ENCODE data around the gene TESMIN. TPM values are rescaled to one million over a fixed set of nuclear protein-coding genes. Genes with fewer than 3 reads are reported as not detected.

The TESMIN gene
- total RNA-seq, 1 donor from 2014 or later, result 1.1 TPM

DNA sequence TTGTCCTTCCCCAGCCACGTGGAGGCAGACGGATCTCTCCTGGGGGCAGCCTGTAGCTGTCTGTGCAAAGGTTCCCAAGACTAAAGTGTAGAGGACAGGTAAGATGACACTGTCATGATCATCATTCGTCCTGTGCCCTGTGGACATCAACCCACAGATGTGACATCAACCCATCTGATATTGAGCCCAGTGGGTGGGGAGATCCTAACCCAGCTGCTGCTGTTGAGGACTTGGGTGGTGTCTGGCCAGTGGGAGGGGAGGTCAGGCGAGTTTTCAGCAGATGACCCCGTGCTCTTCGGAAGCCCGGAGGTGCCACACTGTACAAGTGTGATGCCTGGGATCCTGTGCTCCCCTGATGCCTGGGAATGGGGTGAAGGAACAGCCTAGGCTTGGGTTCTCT, 68.2 kb downstream of the TESMIN start:
- no peak for DNase-seq

DNA sequence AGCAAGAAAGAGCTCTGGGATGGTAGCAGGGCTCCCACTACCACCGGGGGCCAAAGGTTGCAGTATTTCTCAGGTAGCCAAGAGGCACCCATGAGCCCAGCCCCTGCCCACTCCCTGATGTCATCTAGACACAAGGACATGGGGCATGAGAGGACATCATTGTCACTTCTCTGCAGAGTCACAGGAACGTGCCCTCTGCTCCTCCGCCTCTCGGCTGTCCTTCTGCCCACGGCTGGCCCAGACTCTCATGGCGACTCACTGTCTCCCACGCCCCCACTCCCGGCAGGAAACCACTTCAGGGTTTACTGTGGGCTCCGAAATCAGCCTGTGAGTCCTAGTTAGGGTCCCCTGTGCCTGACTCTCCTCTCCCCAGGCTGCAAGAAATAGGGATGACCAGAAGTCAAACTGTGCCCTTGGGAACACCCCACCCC, 68.8 kb downstream of the TESMIN start:
- DNase-seq, result no peak

DNA sequence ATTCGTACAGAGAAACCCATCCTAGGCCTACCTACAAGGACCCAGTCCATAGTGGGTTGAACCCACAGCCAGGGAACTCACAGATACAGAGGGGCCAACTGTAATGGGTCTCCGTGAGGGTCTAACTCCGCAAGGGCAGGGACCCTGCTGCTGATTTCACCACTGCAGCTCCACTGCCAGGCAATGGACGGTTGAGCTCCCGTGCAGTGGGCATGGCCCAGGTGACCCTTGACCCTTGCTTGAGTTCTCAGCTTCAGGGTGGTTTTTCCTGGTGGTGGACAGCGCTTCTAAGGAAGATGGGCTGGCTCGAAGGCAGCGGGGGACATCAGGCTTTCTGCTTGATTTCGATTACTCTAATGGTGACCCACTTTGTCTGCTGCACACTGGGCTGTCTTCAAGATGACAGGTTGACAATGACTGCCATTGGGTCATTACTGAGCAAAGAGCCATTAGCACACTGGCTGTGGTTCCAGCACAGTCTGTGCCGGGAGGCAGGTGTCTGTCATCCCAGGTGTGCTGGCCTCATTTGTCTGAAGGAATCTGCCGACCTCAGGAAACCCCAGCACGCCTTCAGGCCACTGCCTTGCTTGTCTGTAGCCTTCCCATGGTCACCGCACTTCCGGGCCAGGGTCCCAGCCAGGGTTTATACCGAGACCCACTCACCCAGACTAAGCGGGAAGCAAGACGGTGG, 70.6 kb downstream of the TESMIN start:
- DNase-seq, result no peak

DNA sequence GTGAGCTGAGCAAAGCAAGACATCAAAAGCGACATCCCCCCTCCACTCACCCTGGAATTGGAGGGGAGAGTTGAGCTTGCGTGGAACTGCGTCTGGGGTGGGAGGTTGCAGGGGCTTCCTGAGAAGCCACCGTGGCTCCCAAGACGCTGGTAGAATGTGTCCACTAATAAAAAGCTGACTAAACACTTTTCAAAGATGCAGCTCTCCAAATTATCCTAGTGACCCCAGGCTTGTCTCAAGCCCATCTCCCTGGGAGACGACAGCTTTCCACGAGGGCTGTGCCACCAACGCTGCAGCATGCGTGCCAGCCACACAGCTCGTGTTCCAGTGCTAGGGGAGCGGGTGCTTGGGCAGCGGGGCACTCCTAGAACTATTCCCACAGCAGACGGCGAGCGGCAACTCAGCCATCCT, 73.3 kb downstream of the TESMIN start:
- no peak for DNase-seq

GRCh38 chr11:68677432-68677831, 73.9 kb downstream of the TESMIN start:
- no peak for DNase-seq

- no peak for DNase-seq
These were observed 76.9 kb downstream of the TESMIN start for GRCh38 chr11:68674461-68674860.

- DNase-seq, result no peak
These were observed 77.3 kb downstream of the TESMIN start for GRCh38 chr11:68673991-68674390.

- no peak for DNase-seq
These were observed 77.9 kb downstream of the TESMIN start for GRCh38 chr11:68673306-68673945.

GRCh38 chr11:68670208-68670992, 80.9 kb downstream of the TESMIN start:
- DNase-seq, result no peak

DNA sequence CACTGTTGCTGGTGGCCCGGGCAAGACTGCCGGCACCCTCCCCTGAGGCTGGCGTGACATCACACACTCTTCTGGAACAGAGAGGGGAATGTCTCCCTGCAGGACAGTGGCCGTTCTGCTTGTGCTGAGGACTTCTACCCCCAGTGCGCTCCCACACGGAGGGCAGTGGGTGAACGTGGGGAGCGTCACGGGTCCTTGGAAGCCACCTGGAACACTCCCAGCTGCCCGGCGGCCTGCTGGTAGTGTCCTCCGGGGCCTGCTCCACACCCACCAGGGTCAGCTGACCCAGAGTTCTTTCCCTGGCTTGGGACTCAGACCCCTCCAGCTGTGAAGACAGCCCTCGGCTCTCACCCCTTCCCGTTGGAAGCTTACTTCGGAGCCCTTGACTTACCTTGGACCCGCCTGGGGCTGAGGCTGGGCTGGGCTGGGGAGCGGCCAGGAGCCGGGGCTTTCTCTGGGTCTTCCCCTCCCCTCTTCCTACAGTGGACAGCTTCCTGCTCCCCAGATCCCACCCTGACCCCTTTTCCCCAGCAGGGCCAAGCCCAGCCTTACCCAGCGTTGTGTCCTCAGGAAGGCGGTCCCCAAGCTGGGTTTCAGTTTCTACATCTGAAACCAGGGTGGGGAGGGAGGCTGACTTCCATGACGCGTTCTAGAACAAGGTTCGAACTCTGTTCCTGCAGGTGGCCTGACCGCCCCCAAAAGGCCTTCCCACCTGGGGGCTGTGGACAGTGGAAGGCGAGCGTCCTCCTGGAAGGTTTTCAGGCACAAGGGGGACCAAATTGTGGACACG, 81.8 kb downstream of the TESMIN start:
- no peak for DNase-seq

DNA sequence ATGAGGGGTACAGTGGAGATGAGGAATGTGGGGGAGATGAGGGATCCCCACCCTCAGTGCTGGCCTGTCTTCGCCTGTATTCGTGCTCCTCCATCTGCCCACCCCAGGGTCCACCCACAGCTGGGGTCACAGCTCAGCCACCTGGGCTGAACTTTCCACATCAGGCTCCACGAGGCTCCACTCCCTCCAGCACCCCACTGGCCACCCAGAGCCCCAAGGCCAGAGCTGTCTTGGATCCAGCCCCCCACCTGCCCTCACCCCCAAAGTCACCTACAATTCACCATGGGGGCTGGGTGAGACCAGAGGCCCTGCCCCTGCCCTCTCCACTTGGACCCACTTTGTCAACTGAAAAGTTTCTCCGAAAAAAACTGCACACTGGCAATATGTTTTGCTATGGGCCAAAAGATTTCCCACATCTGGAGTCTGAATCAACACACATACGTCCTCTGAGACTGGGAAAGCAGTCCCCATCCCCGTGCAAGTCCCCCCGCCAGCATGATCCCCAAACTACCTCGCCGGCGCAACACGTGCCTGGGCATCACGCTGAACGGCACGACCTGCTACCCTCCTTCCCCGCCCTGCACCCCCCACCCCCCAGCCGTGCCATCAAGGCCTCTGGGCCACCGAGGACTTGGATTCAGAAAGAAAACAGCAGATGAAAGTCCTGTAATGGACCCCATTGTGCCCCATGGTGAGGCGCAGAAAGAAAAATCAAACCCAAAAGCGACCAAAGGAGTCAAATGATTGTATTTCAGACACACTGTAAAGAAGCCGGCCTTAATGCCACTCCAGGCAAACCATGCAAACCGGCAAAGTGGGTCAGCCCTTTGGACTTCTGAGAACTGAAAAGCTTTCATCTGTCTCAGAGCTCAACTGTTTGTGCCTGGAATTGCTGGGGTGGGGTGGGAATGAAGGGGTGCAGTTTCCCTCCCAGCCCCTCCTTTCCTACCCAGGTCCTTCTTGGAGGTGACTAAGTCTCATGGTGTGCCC, 83.5 kb downstream of the TESMIN start:
- no peak for DNase-seq

DNA sequence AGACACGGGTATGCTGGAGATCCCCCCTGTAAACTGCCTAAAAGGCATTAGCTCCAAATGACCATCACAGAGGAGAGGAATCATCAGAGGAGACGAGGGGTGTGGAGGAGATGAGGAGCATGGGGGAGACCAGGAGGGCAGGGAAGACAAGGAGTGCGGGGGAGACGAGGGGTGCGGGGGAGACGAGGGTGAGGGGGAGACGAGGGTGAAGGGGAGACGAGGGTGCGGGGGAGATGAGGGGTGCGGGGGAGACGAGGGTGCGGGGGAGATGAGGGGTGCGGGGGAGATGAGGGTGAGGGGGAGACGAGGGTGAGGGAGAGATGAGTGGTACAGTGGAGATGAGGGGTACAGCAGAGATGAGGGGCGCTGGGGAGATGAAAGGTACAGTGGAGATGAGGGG, 84.5 kb downstream of the TESMIN start:
- no peak for DNase-seq

DNA sequence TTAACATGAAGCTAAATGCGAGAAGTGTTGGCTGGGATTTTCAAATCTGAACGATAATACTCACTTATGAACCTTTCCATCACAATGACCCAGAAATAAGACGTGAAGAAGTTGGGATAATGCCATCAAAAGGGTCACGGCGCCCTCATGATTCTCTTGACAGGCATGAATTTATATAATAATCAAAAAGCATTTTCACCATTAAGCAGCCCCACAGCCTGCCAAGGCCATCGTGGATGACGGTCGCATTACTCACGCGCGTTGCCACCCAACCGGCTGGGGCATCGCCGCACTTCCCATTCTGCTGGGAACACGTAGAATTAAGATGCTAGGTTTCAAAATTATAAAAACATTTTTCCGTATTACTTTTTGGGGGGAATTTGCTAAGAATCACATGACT, 85.9 kb downstream of the TESMIN start:
- DNase-seq, result no peak

GRCh38 chr11:68664906-68665305, 86.4 kb downstream of the TESMIN start:
- no peak for DNase-seq

- no peak for DNase-seq
These were observed 87.2 kb downstream of the TESMIN start for GRCh38 chr11:68664141-68664540.

- no peak for DNase-seq
These were observed 87.8 kb downstream of the TESMIN start for GRCh38 chr11:68663482-68664010.

DNA sequence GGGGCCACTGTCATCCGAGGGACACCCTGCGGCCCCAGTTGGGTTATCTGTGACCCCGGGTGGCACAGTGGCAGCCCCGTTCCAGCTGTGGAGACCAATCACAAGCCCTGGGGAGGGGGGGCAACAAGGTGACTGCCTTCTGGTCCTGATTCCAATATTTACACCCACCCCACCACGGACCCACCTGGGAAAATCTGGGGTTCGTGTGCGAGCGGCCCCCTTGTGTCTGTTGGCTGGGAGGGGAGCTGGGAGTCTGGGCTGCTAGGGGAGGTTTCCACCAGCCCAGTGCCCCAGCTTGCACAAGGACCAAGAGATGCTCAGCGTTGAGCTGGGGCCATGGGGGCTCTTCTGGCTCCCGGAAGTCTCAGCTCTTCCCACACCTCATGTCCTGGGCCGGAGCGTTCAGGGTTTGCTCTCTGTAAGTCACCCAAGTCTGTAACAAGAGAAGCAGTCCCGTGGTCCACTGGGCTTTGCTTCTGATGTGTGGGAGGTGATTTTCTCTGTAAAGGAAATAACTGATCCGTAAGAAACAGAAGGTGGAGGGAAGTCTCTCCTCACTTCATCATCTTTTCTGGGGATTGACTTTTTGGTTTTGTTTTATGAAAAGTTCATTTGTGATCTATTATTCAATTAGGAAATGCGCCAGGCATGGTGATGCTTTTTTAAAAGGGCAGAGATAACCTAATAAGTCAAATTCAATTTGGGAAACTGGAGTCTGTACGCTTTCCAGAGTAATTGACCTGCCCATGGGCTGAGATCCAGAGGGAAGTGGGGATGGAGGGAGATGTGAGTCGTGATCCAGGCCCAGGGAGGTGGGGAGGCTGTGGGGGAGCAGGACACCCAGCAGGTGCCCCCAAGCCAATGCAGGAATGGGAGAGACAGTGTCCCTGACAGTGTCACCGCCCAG, 89.4 kb downstream of the TESMIN start:
- DNase-seq, result no peak

GRCh38 chr11:68661014-68661413, 90.3 kb downstream of the TESMIN start:
- DNase-seq, result no peak

DNA sequence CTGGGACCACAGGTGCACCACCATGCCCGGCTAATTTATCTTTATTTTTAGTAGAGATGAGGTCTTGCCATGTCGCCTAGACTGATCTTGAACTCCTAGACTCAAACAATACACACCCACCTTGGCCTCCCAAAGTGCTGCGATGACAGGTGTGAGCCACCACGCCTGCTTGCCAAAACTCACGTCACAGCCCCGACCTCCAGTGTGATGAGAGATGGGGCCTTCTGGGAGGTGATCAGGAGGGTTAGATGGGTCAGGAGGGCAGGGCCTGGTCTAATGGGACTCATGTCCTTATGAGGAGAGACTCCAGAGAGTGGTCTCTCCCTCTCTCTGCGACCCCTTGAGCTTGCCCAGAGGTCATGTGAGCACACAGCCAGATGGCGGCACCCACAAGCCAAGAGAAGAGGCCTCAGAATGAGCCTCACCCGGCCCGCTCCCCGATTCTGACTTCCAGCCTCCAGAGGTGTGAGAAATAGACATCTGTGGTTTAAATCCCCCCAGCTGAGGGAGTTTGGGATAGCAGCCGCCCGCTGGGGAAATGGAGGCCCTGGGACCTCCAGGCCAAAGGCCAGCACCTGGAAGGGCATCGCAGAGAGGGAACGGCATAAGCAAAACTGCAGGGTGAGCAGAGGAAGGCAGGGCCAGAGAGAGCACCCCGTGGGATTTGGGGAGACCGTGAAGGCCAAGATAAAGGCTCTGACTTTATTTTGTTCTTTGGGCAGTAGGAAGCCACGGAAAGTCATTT, 91.1 kb downstream of the TESMIN start:
- no peak for DNase-seq

Data from skin of body (tissue), 2 donors.